COLO829 (cell line): Measurements from ENCODE around the gene TNFRSF11A.

Source experiments
- DNase-seq: peaks from one replicate; pipeline ENCODE4 v3.0.0; 2012; ENCODE audit warnings: low spot score

Gene TNFRSF11A

DNA sequence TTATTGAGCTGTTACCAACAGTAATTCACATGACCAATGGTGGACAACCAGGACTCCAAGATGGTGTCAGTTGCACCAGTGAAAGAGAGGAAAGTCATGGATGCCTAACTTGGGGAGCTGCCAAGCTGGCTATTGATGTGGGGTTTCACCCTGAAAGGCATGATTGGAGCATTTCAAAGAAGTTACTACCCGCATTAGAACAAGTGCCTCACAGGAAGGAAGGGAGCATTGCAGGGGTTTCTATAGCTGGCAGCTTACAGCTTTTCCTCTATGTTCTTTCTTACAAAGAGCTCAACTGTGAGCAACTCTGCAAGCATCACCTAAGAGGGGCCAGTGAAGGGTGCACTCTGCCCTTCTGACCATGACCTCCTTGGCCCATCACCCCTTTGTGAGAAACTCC, 93.1 kb downstream of the TNFRSF11A start:
- no peak for DNase-seq

DNA sequence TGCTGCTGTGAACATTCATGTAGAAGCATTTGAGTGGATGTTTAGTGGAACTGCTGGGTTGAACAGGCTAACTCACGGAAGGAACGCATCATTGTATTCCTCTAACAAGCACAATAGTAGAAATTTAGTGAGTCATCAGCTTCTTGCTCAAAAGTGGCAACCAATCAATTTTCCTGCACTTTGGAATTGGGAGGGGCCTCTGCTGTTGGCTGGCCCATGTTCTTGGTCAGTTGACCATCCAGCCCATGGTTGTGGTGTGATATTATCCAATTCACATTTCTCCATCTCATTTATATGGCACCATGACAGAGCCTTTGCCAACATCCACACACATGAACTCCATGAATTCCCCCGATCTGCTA, 95.0 kb downstream of the TNFRSF11A start:
- peak; percentile 42 for DNase-seq

DNA sequence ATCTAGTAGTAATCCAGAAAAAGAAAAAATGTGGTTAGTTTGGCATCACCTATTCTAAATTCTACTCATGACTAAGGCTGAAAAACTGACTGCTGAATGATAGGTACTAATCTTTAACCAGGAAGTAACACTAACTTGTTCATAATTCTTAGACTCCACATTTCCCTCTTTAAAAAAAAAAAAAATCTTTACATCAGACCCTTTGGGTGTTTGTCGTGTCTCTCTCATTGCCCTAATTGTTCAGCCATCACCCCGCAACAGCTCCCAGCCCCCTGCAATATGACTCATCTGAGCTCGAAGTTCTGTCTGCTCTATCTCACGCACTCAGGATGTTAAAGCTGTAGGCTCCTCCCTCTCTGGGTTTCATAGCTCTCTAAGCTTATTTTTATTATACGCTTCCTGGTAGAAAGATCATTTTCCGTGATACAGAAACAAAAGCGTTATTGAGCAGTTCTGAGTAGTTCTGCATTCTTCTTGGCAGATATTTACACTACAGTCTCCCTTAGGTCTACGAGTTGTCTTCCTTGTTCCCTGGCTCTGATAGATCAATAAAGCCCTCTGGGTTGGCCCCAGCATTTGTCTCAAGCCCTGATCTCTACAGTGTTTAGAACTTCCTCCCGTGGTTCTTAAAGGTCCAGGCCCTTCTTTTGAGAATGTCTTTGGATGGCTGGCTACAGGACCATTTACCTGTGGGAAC, 95.6 kb downstream of the TNFRSF11A start:
- peak; percentile 88 for DNase-seq

DNA sequence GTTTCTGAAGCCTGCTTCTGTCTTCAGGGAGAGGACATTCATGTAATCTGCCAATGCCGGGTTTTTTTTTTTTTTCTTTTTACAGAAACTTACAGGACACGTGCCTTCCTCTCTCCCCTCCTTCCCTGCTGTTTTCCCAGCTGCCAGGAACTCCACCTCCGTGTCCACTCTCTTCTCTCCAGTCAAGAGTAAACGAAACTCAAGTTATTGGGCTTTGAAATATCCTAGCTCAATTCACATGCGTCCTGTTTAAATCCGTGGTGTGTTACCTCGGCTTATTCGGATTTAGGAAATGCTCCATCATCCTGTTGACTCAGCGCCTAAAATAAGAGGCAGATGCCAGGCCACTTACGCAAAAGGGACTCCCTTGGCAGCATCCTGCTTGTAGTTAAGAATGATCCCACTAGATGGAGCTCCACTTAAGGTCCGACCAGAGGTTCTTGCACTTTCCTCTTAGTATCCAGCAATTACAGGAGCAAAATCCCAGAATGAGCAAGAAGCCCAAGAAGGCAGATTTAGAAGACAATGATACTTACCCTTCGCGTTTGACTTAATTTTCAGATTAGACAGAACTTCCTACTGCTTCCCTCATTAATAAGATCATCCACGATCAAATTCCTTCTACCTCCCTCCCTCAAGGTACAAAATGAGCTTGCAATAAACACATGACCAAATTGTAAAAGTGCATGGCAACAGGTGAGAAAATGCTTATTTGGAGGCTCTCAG, 100.5 kb downstream of the TNFRSF11A start:
- DNase-seq, result peak; percentile 55

DNA sequence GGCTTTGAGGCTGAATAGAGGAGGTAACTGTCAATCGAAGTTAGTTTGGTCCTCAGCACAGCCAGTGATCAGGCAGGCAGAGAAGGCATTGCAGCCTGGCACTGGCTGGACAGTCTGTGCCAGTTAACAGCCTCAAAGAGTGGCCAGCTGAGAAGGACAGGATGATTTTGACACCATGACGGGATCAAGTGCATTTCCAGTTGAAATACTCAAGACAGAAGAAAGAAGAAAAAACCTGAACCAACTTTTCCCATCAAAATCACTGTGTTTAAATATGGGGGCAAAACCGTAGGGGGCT, 101.0 kb downstream of the TNFRSF11A start:
- no peak for DNase-seq

DNA sequence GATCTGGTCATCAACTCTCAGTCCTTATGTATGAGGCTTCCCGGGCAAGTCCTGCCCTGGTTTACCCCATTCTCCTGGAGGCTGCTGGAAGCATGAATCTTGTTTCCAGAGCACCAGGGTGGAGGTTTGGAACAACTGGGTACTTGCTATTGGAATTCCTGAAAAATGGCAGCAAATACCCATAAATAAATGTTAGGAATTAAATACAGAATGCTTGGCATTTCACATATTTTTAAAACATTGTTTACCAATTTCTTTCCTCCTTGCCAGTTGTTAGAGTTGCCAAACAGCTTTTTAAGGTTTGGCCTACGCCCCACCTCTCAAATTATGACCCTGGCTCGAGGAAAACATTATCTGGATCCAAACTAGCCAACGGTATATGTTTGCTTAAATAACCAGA, 107.1 kb downstream of the TNFRSF11A start:
- no peak for DNase-seq

DNA sequence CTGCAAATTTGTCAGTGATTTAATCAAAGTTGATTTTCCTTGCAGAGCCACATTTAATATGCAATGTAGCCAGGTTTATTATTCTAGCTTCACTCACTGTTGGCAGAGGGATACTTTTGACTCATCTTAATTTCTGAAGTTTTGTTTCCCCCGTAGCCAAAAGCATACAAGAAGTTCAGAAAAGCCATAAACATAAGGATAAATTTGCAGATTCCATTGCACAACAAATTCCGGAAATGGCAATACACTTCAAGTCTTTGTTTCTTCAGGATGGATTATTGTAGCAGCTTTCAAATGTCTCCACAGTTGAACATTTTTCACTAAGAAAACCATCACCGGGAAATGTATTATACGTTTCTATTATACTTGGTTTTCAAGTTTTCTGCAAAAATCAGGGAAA, 109.7 kb downstream of the TNFRSF11A start:
- DNase-seq, result peak; percentile 18

DNA sequence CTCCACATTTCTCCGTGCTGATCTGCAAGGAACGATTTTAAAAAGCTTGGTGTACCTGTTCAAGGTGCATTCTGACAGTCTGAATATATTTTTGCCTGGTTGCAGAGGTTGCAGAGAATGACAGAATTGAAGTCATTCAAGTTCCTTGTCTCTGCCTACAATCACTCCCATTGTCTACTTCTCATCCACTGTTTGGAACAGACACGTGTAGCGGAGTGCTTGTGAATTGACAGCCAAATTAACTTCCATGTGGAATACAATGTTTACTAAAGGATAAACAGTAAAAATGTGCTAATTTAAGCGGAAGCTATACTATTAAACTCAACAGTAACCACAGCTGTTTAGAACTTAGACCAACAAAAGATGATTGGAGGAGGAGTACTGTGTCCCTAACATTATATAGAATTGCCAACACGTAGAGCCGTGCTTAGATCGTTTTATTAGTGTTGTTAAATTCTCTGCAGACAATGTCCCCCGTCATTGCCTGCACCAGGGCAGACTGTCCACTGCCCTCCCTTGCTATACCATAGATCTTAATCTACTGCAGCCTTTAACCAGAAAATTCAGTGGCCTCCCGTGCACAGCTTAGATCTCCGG, 110.4 kb downstream of the TNFRSF11A start:
- DNase-seq, result peak; percentile 25

DNA sequence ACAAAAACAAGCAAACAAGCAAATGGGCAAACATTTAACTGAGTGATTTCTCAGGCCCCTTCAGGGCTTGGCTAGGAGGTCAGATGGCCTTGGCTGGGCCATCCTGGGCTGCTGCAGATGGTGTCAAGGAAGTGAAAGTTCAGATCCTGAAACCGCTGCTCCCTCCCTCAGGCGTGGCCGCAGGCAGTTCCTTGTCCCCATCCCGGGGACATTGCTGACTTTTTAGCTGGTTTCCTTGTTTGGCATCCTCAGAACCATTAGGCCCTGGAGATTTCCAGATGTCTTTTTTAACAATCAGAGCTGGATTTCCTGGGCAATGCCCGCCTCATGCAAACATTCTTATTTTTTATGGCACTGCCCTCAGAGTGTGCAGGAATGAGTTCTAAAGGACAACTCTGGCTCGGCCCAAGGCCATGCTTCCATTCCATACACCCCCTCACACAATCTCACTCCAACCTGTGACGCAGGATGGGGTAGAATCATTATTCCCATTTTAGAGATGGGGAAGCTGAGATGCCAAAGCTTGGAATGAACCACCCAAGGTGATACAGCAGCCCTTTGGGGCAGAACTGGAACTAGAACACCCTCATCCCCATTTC, 111.6 kb downstream of the TNFRSF11A start:
- no peak for DNase-seq

DNA sequence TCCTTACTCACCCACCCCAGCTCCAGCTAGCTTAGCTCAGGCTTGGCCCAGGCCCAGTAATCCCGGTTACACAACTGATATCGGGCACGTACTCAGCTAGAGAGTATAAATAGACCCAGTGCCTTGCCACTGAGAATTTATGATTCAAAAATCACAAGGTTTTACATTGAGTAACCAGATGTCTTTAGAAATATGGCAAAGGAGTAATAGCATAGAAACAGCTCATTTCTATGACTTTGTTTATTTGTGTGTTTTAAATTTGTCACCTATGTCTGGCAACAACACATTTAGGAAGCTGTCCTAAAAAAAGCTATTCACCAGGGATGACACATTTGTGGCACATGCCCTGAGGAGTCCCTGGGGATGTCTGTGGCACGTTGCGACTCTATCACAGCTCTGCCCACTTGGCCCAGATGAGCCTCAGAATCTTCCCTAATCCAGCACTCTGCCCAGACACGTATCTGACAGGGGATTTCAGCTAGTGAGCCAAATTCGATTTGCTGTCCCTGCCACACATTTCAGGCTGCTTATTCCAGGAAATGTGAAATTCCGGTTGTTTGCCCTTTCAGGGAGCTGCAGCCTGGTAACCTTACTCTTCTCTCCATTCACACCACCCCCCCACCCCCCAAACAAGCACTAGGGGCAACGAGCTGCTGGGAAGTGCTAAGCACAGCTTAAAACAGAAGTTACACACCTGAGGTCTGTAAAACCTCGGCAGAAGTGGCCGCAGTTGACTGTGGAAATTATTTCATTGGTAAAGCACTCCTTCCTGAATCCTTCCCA, 112.3 kb downstream of the TNFRSF11A start:
- no peak for DNase-seq

DNA sequence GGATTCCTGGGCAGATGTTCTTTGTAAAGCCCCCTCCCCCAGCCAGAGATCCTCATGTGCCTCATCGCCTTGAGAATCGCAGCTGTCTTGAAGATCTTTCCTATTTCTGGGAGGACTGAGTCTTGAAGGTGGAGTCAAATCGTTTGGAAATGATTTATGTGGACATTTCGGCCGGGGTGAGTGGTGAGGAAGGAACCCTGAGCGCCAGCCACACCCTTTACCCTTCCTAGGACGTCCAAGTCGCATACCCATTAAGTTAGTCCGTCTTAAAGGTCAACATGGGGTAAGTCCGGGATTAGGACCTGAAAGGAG, 112.9 kb downstream of the TNFRSF11A start:
- no peak for DNase-seq

DNA sequence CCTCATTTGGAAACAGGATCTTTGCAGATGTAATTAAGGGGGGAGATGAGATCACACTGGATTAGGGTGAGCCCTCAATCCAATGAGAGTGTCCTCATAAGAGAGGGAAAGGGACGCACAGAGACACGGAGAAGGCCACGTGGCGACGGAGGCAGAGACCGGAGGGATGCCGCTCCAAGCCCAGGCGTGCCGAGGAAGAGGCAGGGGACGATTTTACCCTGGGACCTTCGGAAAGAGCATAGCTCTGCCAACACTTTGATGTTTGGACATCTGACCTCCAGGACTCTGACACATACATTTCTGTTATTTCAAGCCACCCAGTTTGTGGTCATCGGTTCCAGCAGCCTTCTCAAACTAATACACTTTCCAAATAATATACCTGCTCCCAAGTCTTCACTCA, 113.3 kb downstream of the TNFRSF11A start:
- no peak for DNase-seq

DNA sequence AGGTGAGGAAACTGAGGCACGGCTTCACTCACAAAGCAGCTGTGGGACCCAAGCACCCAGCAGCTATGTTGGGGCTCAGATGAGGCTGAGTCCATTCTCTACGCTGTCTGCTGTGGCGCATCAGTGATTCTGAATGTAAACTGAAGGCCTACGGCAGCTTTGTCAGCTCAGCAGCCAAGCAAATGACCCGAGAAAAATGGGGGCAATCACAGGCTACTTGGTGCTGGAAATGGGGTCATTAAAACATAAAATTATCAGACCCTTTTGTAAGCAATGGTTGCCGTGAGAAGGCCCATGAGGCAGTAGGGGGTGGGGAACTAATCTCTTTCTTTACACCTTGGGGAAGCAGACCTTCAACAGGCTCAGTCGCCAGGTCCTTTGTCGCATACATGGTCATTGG, 113.8 kb downstream of the TNFRSF11A start:
- no peak for DNase-seq
